ENCODE data around the gene RPL10. TPM values are rescaled to one million over a fixed set of nuclear protein-coding genes. Genes with fewer than 3 reads are reported as not detected.

RPL10 gene
- total RNA-seq, 1 donor from 2014 or later = 2,969 TPM

DNA sequence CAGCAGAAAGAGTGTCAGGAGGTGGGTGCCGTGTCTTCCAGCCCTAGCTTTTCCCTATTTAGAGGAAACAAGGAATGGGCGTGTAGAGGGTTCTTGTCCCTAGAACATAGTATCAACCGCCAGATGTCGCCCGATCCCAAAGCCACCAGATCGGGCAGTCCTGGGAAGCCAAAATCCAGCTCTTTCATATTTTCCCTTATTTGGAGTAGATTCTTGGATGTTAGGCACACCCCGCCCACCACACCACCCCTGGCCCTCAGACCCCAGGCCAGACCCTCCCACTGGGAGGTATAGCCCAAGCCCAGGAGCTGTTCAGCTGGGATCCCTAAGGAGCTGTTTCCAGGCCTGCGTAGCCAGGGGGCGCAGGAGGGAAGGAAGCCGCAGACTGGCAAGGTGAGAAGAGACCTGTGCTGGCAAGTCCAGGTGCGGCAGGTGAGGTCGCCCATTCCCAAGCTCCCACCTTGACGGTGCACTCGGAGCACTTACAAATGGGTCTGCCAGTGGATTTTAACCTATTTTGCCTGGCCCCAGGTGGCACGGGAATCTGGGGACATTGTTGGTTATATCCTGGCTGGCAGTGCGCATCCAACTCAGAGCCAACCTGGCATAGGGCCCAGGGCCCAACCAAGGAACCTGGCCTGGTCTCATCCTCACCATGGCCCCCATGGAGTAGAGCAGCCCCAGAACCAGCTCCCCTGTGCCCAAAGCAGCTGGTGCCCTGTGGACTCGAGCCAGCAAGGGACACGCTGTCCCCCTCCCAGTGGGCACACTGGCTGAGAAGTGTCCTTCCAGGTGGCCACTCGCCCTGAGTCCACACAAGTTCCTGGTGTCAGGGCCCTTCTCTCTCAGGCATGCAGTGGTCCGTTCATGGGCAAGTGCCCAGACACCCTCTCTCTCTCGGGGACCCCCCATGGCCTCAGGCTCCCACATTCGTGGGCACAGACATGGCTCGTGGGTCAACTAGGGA lies 24.6 kb upstream of the RPL10 start:
- Mint-ChIP-seq H3K9me3 (no peaks in the 10 kb centered on the region), H3K4me3 (peak overlapping the region; percentile 60), H3K27ac (peak overlapping the region; percentile 81), H3K27me3 (ENCODE audit: low read depth) (no peaks in the 10 kb centered on the region), H3K4me1 (peaks cover 24% of the 10 kb centered on the region), H3K36me3 (no peaks in the 10 kb centered on the region)
- peak; percentile 58 for TF ChIP-seq CTCF (IDR thresholded peaks at IDR 0.05; ENCODE audit: unreplicated experiment)
- DNase-seq (ENCODE audit: low spot score in 2 of 2, unreplicated experiment in 2 of 2) = peak in 1 of 2 experiments; percentile 72

DNA sequence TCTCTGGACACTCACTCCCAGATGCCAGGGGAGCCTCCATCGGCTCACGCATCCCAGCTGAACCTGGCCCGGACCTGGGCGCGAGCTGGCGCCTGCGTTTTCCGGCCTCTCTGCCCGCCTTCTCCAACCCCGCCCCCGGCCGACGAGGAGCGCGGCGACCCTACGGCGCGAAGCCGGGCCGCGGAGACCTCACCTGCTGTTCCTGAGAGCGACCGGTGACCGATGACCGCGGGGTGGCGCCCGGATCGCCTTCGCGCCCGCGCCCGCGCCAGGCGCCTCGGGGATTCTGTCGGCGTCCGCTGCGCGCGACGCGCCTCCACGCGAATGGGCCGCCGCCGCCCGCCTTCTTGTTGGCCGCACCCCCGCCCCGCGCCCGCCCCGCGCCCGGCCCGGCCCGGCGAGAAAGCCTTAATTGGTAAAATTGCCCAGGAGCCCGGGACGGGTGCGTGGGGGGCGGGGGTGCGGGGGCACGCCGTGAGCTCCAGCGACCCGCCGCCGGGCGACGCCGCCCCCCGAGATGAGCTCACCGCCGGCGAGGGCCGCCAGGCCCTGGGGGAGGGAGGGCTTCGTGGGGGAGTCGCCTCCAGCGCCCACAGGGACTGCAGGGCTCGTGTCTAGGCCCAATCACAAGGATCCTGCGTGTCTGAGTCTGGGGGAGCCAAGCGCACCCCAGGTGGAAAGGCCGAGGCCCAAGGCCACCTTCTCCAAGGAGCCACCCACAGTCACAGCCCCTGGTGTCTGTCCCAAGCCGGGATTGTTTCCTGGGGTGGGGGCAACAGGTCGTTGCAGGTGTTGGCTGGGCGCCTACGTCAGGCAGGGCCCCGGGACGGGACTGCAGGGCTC lies 23.6 kb upstream of the RPL10 start, which contains the start of gene FLNA:
Gene FLNA, minus strand, starts transcription at position 322 of the 843 bp plus-strand sequence. CDS start 3,389 bp downstream, outside the sequence.
- Mint-ChIP-seq H3K4me1 (peaks cover 24% of the 10 kb centered on the region), H3K36me3 (no peaks in the 10 kb centered on the region), H3K27me3 (ENCODE audit: low read depth) (no peaks in the 10 kb centered on the region), H3K4me3 (peak within 1 kb of the TSS; percentile 60), H3K27ac (peak within 1 kb of the TSS; percentile 81), H3K9me3 (no peaks in the 10 kb centered on the region)
- no peak for TF ChIP-seq CTCF (IDR thresholded peaks at IDR 0.05; ENCODE audit: unreplicated experiment)
- DNase-seq (ENCODE audit: low spot score in 2 of 2, unreplicated experiment in 2 of 2) = no peak

DNA sequence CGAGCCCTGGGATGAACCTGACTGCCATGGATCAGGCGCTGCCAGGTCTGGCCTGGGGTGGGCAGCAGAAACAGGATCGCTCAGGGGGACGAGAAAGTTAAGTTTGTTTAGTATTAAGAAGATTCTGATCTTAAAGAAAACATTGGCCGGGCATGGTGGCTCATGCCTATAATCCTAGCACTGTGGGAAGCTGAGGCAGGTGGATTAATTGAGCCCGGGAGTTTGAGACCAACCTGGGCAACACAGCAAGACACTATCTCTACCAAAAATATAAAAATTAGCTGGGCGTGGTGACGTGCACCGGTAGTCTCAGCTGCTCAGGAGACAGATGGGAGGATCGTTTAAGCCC lies 23.0 kb upstream of the RPL10 start:
- no peak for DNase-seq (ENCODE audit: low spot score in 2 of 2, unreplicated experiment in 2 of 2)
- H3K27me3 Mint-ChIP-seq (ENCODE audit: low read depth) = no peaks in the 10 kb centered on the region
- peak overlapping the region; percentile 56 for H3K4me3 Mint-ChIP-seq
- peak overlapping the region; percentile 67 for H3K27ac Mint-ChIP-seq
- peaks cover 28% of the 10 kb centered on the region for H3K4me1 Mint-ChIP-seq
- TF ChIP-seq CTCF (IDR thresholded peaks at IDR 0.05; ENCODE audit: unreplicated experiment) = no peak
- H3K9me3 Mint-ChIP-seq = no peaks in the 10 kb centered on the region
- no peaks in the 10 kb centered on the region for H3K36me3 Mint-ChIP-seq

DNA sequence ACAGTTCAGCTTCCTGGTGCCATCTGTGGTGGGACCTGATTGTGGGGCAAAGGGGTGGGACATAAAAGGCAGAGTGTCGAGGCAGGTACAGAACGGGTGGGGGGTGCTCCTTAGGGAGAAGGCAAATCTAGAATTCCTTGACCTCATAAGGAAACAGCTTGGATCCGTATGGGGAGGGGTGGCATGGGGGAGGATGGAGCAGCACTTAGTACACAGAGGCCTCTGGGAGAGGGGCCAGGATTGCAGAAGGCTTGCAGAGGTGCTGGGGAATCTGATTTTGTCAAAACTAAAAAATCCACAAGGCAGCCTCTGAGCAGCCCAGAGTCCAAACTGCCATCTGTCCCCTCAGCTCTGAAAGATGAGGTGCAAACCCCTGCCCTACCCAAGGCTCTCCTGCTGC lies 21.4 kb upstream of the RPL10 start:
- H3K27ac Mint-ChIP-seq = peak overlapping the region; percentile 69
- no peaks in the 10 kb centered on the region for H3K27me3 Mint-ChIP-seq (ENCODE audit: low read depth)
- H3K4me3 Mint-ChIP-seq = no peak overlapping the region
- no peak for DNase-seq (ENCODE audit: low spot score in 2 of 2, unreplicated experiment in 2 of 2)
- TF ChIP-seq CTCF (IDR thresholded peaks at IDR 0.05; ENCODE audit: unreplicated experiment) = no peak
- H3K36me3 Mint-ChIP-seq = peaks cover 2% of the 10 kb centered on the region
- H3K4me1 Mint-ChIP-seq = peaks cover 36% of the 10 kb centered on the region
- no peaks in the 10 kb centered on the region for H3K9me3 Mint-ChIP-seq

- Mint-ChIP-seq H3K27me3 (ENCODE audit: low read depth) (no peaks in the 10 kb centered on the region), H3K36me3 (peaks cover 2% of the 10 kb centered on the region), H3K9me3 (no peaks in the 10 kb centered on the region), H3K27ac (peak overlapping the region; percentile 81), H3K4me3 (peak overlapping the region; percentile 54), H3K4me1 (peaks cover 30% of the 10 kb centered on the region)
- no peak for TF ChIP-seq CTCF (IDR thresholded peaks at IDR 0.05; ENCODE audit: unreplicated experiment)
- no peak for DNase-seq (ENCODE audit: low spot score in 2 of 2, unreplicated experiment in 2 of 2)
Measured at GRCh38 chrX:154378059-154378798, 19.9 kb upstream of the RPL10 start.

Data from mesothelial cell of epicardium (in vitro differentiated cells).